Measurements from ENCODE around the gene TRIM52. TPM values are rescaled to one million over a fixed set of nuclear protein-coding genes. Genes with fewer than 3 reads are reported as not detected.

The TRIM52 gene
- total RNA-seq, 1 experiment from 2014 or later = 7.6 TPM

DNA sequence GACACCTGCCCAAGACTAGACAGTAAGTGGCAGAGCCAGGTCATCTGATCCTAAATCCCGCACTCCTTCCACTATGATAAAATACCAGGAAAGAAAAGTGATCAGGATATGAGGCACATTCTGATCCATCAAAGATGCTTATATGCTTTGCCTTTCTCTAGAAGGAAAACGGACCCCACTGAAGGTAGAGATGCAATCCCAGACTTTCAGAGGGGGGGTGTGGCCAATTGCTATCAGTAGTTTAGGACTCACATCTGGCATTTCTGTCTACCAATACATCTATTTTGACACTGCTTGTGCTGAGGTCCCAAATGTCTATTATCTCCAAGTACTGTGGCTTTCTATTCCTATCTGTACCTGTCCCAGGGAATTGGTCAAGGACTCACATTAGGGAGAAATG is 1.7 kb downstream of the TRIM52 start:
- no peak overlapping the region for H3K9ac ChIP-seq (ENCODE audit: low read length)
- H3K27ac ChIP-seq (ENCODE audit: low read depth, low read length) = no peak overlapping the region
- H3K27me3 ChIP-seq (ENCODE audit: insufficient read depth, low read length) = no peaks in the 10 kb centered on the region
- DNase-seq (ENCODE audit: low read depth, low spot score) = no peak
- no TSS peak for BruUV-seq (replicated peaks)
- peak overlapping the region; percentile 85 for H3K4me2 ChIP-seq (ENCODE audit: low read length)
- H3K9me2 ChIP-seq (ENCODE audit: insufficient read depth) = no peaks in the 10 kb centered on the region
- TF ChIP-seq YY1 (IDR thresholded peaks at IDR 0.05; ENCODE audit: extremely low read depth, insufficient replicate concordance, low read depth, low read length) (no peak), TCF7L2 (IDR thresholded peaks at IDR 0.05; ENCODE audit: borderline replicate concordance, extremely low read depth, insufficient read depth, insufficient read length) (no peak), ELF1 (IDR thresholded peaks at IDR 0.05; ENCODE audit: borderline replicate concordance, low read depth) (no peak), SRF (IDR thresholded peaks at IDR 0.05; ENCODE audit: low read depth) (no peak), EZH2phosphoT487 (IDR thresholded peaks at IDR 0.05; ENCODE audit: borderline replicate concordance) (no peak)
- TF ChIP-seq, protein P1, sequence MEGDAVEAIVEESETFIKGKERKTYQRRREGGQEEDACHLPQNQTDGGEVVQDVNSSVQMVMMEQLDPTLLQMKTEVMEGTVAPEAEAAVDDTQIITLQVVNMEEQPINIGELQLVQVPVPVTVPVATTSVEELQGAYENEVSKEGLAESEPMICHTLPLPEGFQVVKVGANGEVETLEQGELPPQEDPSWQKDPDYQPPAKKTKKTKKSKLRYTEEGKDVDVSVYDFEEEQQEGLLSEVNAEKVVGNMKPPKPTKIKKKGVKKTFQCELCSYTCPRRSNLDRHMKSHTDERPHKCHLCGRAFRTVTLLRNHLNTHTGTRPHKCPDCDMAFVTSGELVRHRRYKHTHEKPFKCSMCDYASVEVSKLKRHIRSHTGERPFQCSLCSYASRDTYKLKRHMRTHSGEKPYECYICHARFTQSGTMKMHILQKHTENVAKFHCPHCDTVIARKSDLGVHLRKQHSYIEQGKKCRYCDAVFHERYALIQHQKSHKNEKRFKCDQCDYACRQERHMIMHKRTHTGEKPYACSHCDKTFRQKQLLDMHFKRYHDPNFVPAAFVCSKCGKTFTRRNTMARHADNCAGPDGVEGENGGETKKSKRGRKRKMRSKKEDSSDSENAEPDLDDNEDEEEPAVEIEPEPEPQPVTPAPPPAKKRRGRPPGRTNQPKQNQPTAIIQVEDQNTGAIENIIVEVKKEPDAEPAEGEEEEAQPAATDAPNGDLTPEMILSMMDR (IDR thresholded peaks at IDR 0.05 in 2 of 3, conservative IDR thresholded peaks at IDR 0.05 in 1 of 3; ENCODE audit: borderline replicate concordance in 1 of 3, insufficient read depth in 1 of 3, low read depth in 2 of 3, low read length in 2 of 3) = no peak
- TF ChIP-seq, protein P2, sequence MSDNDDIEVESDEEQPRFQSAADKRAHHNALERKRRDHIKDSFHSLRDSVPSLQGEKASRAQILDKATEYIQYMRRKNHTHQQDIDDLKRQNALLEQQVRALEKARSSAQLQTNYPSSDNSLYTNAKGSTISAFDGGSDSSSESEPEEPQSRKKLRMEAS (IDR thresholded peaks at IDR 0.05) = no peak
- ChIA-PET RAD21 (ENCODE audit: low non-redundant PET in 1 of 2, low total read pairs in 2 of 2, uncharacterized antibody in 2 of 2, unreplicated experiment in 2 of 2) (no interaction called here), CTCF (no interaction called here), POLR2A (no interaction called here)
- H3K4me1 ChIP-seq (ENCODE audit: control insufficient read depth in 1 of 2, insufficient read depth in 2 of 2, low read length in 2 of 2) = peaks cover 12 to 21% of the 10 kb centered on the region in 2 experiments; a peak in 3 of 4 replicates
- peak overlapping the region; percentile 83 to 96; a peak in 3 of 4 replicates for H3K4me3 ChIP-seq (replicated peaks in 1 of 2; ENCODE audit: low read depth in 1 of 2, low read length in 2 of 2)
- peaks cover 72% of the 10 kb centered on the region for H3K79me2 ChIP-seq (ENCODE audit: insufficient read depth, low read length)
- peaks cover 14% of the 10 kb centered on the region; the same call in 1 of the 2 replicates for H4K20me1 ChIP-seq (ENCODE audit: insufficient read depth)
- intact Hi-C loops (cut with micrococcal nuclease) = loop anchor here (5.0 kb wide), 1 partner anchor 77 kb away; no protein-coding TSS in a partner anchor
- no peaks in the 10 kb centered on the region for H3K9me3 ChIP-seq (ENCODE audit: control insufficient read depth in 1 of 2, insufficient read depth in 1 of 2, low read depth in 1 of 2, low read length in 2 of 2)
- ATAC-seq = no peak
- H3K36me3 ChIP-seq (ENCODE audit: control insufficient read depth in 1 of 2, insufficient read depth in 2 of 2, low read length in 2 of 2) = peaks cover 13 to 19% of the 10 kb centered on the region in 2 experiments
- H2AFZ ChIP-seq (ENCODE audit: low read depth, low read length, poor library complexity, severe bottlenecking) = no peak overlapping the region
